OCI-LY3 (cell line): ENCODE measurements around the gene LYZ.

Experiments used
- H2AFZ ChIP-seq: fragments of 200-600, 300-600 bp; shearing (Covaris generic); 2 replicates; pipeline ENCODE4 v1.6.0; 2014; ENCODE audit warnings: antibody characterized with exemption, low read depth, low read length
- H3K27ac ChIP-seq: fragments of 200-600, 300-600 bp; sonication (generic); 2 replicates; pipeline ENCODE4 v1.5.1; 2014; ENCODE audit warnings: mild to moderate bottlenecking, low read length, moderate library complexity, mixed read lengths
- H3K27me3 ChIP-seq: fragments of 200-600, 300-600 bp; sonication (generic); 2 replicates; pipeline ENCODE4 v1.6.1; 2014; ENCODE audit warnings: low read depth, low read length, mixed read lengths
- H3K36me3 ChIP-seq: fragments of 200-600, 300-600 bp; sonication (generic); replicated peaks from 2 replicates; pipeline ENCODE3; 2014; ENCODE audit warnings: low read depth, low read length, mixed read lengths
- H3K4me1 ChIP-seq: fragments of 300-600, 200-600 bp; sonication (generic); 2 replicates; pipeline ENCODE4 v1.6.1; 2014; ENCODE audit warnings: low read length, mixed read lengths
- H3K4me2 ChIP-seq: fragments of 200-600, 300-600 bp; sonication (generic); 2 replicates; pipeline ENCODE4 v1.6.1; 2014; ENCODE audit warnings: low read length, mixed read lengths
- H3K4me3 ChIP-seq: fragments of 300-600, 200-600 bp; sonication (generic); 2 replicates; pipeline ENCODE4 v1.5.1; 2014; ENCODE audit warnings: antibody characterized with exemption, mild to moderate bottlenecking, low read length, moderate library complexity
- H3K79me2 ChIP-seq: fragments of 300-600, 200-600 bp; shearing (Covaris generic); 2 replicates; pipeline ENCODE4 v1.6.1; 2014; ENCODE audit warnings: mild to moderate bottlenecking, low read length, mixed read lengths
- H3K9ac ChIP-seq: fragments of 300-600, 200-600 bp; shearing (Covaris generic); 2 replicates; pipeline ENCODE4 v1.6.0; 2014; ENCODE audit warnings: mild to moderate bottlenecking, low read length, moderate library complexity
- H3K9me3 ChIP-seq: fragments of 200-600, 300-600 bp; shearing (Covaris generic); 2 replicates; pipeline ENCODE4 v1.6.1; 2014; ENCODE audit warnings: low read length, mixed read lengths; ENCODE audit not compliant: insufficient read depth
- H4K20me1 ChIP-seq: fragments of 200-600, 300-600 bp; sonication (generic); 2 replicates; pipeline ENCODE4 v1.6.1; 2016; ENCODE audit warnings: low read length, mixed read lengths; ENCODE audit not compliant: insufficient read depth
- CTCF ChIP-seq: fragments of 200-600, 300-600 bp; sonication (generic); IDR thresholded peaks from 2 replicates; pipeline ENCODE4 v1.5.1; 2014; ENCODE audit warnings: antibody characterized with exemption, low read length, low read depth
- EZH2phosphoT487 ChIP-seq: fragments of 200-600 bp; shearing (Covaris generic); IDR thresholded peaks from 2 replicates; pipeline ENCODE4 v1.6.1; 2018; ENCODE audit warnings: antibody characterized with exemption, mixed run types, low read depth

Gene LYZ

GRCh38 chr12:69359531-69360347, 11.6 kb downstream of the LYZ start, which contains the start of gene YEATS4:
YEATS4 (plus strand) TSS chr12:69359743; CDS start chr12:69359973, 230 bp downstream.
- Histone ChIP-seq H3K79me2 (peaks cover 27% of the 10 kb centered on the region), H3K27me3 (no peaks in the 10 kb centered on the region), H4K20me1 (no peaks in the 10 kb centered on the region), H3K36me3 (peaks cover 9% of the 10 kb centered on the region), H3K27ac (peak within 1 kb of the TSS; percentile 91), H3K9ac (peak within 1 kb of the TSS; percentile 95), H3K4me3 (peak within 1 kb of the TSS; percentile 97), H3K9me3 (no peaks in the 10 kb centered on the region), H3K4me2 (peak within 1 kb of the TSS; percentile 95), H2AFZ (peak within 1 kb of the TSS; percentile 90), H3K4me1 (peaks cover 10% of the 10 kb centered on the region)
- TF ChIP-seq EZH2phosphoT487 (no peak), CTCF (no peak)

- H3K4me1 ChIP-seq = peaks cover 10% of the 10 kb centered on the region
- TF ChIP-seq EZH2phosphoT487 (no peak), CTCF (no peak)
- no peaks in the 10 kb centered on the region for H3K9me3 ChIP-seq
- H3K4me3 ChIP-seq = peak overlapping the region; percentile 97
- peak overlapping the region; percentile 83 for H3K4me2 ChIP-seq
- no peaks in the 10 kb centered on the region for H3K27me3 ChIP-seq
- peak overlapping the region; percentile 91 for H3K27ac ChIP-seq
- peaks cover 27% of the 10 kb centered on the region for H3K79me2 ChIP-seq
- no peak overlapping the region for H2AFZ ChIP-seq
- peaks cover 10% of the 10 kb centered on the region for H3K36me3 ChIP-seq
- H3K9ac ChIP-seq = peak overlapping the region; percentile 95
- H4K20me1 ChIP-seq = no peaks in the 10 kb centered on the region
Measured at GRCh38 chr12:69360348-69360672, 12.1 kb downstream of the LYZ start.

- Histone ChIP-seq H3K4me2 (no peak overlapping the region), H3K79me2 (peaks cover 16% of the 10 kb centered on the region), H3K36me3 (peaks cover 56% of the 10 kb centered on the region), H3K27me3 (no peaks in the 10 kb centered on the region), H2AFZ (no peak overlapping the region), H3K9ac (no peak overlapping the region), H4K20me1 (no peaks in the 10 kb centered on the region), H3K4me1 (no peaks in the 10 kb centered on the region), H3K27ac (no peak overlapping the region), H3K4me3 (no peak overlapping the region), H3K9me3 (no peaks in the 10 kb centered on the region)
- TF ChIP-seq CTCF = no peak
- no peak for TF ChIP-seq EZH2phosphoT487
Measured at GRCh38 chr12:69366796-69367195, 18.6 kb downstream of the LYZ start.

GRCh38 chr12:69368171-69368570, 20.0 kb downstream of the LYZ start:
- H3K4me1 ChIP-seq = no peaks in the 10 kb centered on the region
- no peak overlapping the region for H3K27ac ChIP-seq
- H3K27me3 ChIP-seq = no peaks in the 10 kb centered on the region
- H2AFZ ChIP-seq = no peak overlapping the region
- no peak overlapping the region for H3K9ac ChIP-seq
- H3K4me2 ChIP-seq = no peak overlapping the region
- H4K20me1 ChIP-seq = no peaks in the 10 kb centered on the region
- H3K36me3 ChIP-seq = peaks cover 63% of the 10 kb centered on the region
- peaks cover under 1% of the 10 kb centered on the region; the same call in 1 of the 2 replicates for H3K9me3 ChIP-seq
- TF ChIP-seq EZH2phosphoT487 = no peak
- TF ChIP-seq CTCF = no peak
- H3K79me2 ChIP-seq = peaks cover 7% of the 10 kb centered on the region; the same call in 1 of the 2 replicates
- H3K4me3 ChIP-seq = no peak overlapping the region
